ENCODE measurements around the gene HOXB13.
A peak's percentile ranks its signal among the peaks of the same experiment; 100 is the strongest.

The HOXB13 gene

DNA sequence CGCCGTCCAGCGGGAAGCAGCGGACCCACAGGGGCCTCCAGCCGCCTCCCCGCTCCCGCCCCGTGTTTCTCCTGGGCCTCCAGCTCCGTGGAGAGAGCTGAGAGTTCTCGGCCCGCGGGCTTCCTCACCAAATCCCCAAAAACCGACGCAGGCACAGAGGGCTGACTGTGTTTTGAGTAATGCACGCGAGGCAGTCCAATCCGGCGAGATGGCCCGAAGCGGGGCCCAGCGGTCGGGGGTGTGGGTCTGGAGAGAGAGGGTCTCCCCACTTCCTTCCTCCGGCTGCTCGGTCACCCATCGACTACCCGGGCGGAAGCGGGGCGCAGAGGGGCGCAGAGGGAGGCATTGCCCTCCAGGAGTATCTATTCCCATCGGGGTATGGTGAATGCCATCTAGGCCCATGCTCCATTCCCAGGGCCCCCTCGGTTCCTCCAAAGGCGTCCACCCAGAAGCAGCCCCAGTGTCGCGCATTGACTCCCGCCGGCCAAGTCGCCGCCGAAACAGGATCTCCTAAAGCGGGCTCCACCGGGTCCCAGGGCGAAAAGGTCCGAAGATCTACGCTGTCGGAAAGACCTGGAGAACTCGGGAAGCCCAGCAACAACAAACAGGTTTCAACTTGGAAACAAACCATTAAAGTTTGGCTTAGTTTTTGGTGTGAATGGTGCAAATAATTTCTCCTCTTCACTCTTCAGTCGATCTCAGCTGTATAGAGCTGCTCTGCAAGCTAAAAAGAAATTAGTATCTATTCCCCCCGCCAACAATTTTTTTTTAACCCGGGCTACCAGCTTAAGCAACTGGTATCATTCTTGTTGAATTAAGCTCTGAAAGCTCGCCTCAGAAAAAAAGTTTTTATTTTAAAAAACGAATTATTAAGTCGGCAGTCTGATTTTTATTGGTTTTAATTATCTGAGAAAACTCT is 19.2 kb upstream of the HOXB13 start:
- intact Hi-C loops (cut with DNase I; ENCODE audit: low total_unique reads): no loop called here
- Histone ChIP-seq H3K27me3 (peaks cover 0 to 100% of the 10 kb centered on the region in 2 donors), H3K4me3 (no peak overlapping the region), H3K36me3 (no peaks in the 10 kb centered on the region), H3K27ac (no peak overlapping the region), H3K9me3 (no peaks in the 10 kb centered on the region), H3K4me1 (no peaks in the 10 kb centered on the region)
- no peak for DNase-seq
- TF ChIP-seq, protein P1, sequence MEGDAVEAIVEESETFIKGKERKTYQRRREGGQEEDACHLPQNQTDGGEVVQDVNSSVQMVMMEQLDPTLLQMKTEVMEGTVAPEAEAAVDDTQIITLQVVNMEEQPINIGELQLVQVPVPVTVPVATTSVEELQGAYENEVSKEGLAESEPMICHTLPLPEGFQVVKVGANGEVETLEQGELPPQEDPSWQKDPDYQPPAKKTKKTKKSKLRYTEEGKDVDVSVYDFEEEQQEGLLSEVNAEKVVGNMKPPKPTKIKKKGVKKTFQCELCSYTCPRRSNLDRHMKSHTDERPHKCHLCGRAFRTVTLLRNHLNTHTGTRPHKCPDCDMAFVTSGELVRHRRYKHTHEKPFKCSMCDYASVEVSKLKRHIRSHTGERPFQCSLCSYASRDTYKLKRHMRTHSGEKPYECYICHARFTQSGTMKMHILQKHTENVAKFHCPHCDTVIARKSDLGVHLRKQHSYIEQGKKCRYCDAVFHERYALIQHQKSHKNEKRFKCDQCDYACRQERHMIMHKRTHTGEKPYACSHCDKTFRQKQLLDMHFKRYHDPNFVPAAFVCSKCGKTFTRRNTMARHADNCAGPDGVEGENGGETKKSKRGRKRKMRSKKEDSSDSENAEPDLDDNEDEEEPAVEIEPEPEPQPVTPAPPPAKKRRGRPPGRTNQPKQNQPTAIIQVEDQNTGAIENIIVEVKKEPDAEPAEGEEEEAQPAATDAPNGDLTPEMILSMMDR (IDR thresholded peaks at IDR 0.05): no peak

DNA sequence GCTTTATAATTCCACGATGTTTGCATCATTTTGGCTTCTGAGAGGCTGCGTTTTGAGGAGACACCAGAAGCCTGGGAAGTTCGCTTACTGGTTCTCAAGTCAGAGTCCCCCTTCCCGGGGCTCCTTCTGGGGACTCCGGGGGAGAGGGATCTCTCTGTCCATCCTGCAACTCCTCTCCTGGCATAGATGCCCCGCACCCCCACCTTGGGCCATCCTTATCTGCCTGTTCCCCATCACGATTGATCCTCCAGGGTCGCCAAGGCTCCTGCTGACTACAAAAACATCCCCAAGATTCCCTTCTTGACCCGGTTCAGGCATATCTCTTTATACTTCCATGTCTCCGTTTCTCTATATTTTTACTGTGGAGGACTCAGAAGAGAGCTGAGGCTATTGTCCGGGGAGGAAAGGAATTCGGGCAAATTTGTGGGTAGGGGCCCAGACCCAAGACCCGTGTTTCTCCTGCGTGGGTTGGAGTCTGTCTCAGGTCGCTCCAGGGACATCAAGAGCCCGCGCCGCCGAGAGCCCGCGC is 18.4 kb upstream of the HOXB13 start:
- Histone ChIP-seq H3K9me3 (no peaks in the 10 kb centered on the region), H3K27me3 (peaks cover 0 to 100% of the 10 kb centered on the region in 2 donors), H3K27ac (no peak overlapping the region), H3K4me1 (no peaks in the 10 kb centered on the region), H3K4me3 (no peak overlapping the region), H3K36me3 (no peaks in the 10 kb centered on the region)
- no peak for DNase-seq
- intact Hi-C loops (cut with DNase I; ENCODE audit: low total_unique reads): no loop called here
- TF ChIP-seq, protein P1 (IDR thresholded peaks at IDR 0.05): no peak

DNA sequence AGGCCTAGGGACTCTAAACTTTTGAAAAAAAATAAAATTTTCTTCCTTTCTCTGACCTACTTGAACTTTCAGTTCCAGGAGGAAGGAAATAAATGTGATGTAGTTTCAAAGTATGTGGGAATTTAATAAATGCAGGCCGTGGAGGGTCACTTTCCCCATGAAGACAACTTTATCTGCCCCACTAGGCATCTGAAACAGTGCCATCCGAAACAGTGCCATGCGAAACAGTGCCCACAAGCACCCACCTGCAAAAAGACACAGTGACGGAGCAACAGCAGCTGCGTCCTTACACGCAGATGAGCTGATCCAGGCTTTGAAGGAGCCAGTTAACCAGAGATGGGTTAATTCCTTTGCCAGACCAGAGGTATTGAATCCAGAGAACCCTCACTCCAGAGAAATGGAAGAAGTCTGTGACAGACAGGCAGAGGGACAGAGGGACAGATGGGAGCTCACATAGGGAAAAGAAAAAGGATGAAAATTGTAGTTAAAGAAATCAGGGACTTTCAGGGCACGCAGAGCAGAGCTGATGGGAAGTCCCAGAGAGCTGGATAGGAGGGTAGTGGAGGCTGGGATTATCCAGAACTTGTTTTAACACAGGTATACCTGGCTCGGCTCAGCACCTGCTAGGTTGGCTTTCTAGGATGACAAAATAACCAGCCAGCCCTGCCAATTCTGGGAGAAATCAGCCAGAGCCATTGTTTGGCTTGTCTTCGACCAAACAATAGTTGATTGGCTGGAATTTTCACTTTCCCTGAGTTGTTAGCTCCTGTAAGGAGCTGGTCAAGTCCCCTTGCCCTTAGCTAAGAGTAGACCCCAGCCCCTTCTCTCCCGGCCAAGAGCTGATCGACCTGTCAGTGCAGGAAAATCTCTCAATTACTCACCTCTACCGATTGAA is 17.1 kb upstream of the HOXB13 start:
- intact Hi-C loops (cut with DNase I; ENCODE audit: low total_unique reads): no loop called here
- TF ChIP-seq, protein P1 (IDR thresholded peaks at IDR 0.05): no peak
- Histone ChIP-seq H3K4me1 (no peaks in the 10 kb centered on the region), H3K36me3 (no peaks in the 10 kb centered on the region), H3K9me3 (no peaks in the 10 kb centered on the region), H3K27me3 (peaks cover 0 to 100% of the 10 kb centered on the region in 2 donors), H3K4me3 (no peak overlapping the region), H3K27ac (no peak overlapping the region)
- no peak for DNase-seq

DNA sequence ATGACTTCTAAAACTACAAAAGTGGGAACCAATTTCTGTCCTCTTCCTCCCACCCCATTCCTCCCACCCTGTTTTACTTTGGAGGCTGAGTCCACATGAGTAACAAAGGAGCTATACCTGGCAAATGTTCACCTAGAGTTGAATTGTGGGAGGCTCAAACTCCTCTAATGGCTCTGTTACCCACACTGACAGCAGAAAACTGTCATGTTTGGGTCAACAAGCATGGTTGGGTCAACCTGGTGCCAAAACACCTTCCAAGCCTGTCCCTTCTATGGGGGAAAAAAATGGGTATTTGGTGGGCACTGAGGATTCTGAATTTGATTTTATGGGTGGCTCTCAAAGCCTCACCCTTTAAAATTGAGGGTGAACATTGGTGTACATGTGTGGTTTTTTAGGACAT is 12.0 kb upstream of the HOXB13 start:
- Histone ChIP-seq H3K4me1 (no peaks in the 10 kb centered on the region), H3K4me3 (no peak overlapping the region), H3K36me3 (no peaks in the 10 kb centered on the region), H3K27me3 (peaks cover 0 to 98% of the 10 kb centered on the region in 2 donors), H3K9me3 (no peaks in the 10 kb centered on the region), H3K27ac (no peak overlapping the region)
- DNase-seq: no peak
- intact Hi-C loops (cut with DNase I; ENCODE audit: low total_unique reads): no loop called here
- TF ChIP-seq, protein P1 (IDR thresholded peaks at IDR 0.05): no peak

DNA sequence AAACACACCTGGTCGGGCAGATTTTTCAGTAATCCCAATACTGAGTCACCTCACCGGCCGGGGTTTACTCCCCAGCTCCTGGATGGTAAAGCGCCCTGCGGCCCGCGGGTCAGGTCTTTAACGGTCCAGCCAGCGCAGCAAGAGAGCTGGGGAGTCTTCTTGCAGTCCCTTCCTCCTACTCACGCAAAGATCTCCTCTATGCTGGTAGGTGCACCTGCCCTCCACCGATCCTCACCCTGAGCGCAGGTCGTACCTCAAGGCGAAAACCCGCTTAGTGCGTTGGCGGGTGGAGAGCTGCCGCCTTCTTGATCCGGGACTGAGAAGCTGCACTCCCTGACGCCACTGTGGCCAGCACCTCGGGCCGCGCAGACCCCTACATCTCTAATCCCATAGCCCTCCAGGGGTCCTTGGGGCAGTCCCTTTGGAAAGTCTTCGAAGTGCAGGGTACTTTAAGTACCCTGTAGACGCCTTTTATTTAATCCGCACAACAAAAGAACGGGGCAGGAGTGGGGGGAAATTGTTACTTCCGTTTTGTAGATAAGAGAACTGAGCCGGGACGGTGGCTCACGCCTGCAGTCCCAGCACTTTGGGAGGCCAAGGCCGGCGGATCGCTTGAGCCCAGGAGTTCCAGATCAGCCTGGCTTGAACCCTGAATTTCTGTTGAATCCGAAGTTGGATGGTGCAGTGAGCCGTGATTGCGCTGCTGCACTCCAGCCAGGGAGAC is 10.4 kb upstream of the HOXB13 start:
- TF ChIP-seq, protein P1 (IDR thresholded peaks at IDR 0.05): no peak
- Histone ChIP-seq H3K4me3 (no peak overlapping the region), H3K9me3 (no peaks in the 10 kb centered on the region), H3K4me1 (peaks cover 0 to 1% (median 0%) of the 10 kb centered on the region in 4 donors), H3K27ac (no peak overlapping the region), H3K27me3 (peaks cover 0 to 98% of the 10 kb centered on the region in 2 donors), H3K36me3 (no peaks in the 10 kb centered on the region)
- DNase-seq: peak in 1 of 2 donors; percentile 37
- intact Hi-C loops (cut with DNase I; ENCODE audit: low total_unique reads): no loop called here

Measured in tibial artery (tissue), 4 donors.